GF-D8 (cell line): ENCODE results near the gene PDXDC1.
"Not testable (repeated sequence)": the region's sequence is repeated elsewhere in the genome, so short reads cannot be mapped to it uniquely, and the experiment has no call there.

Source experiments
- DNase-seq: peaks from one replicate; lab custom pipeline; 2025; lab: John Stamatoyannopoulos, UW

PDXDC1 gene

GRCh38 chr16:15016951-15017580, 42.2 kb downstream of the PDXDC1 start:
- not testable (repeated sequence) for DNase-seq

DNA sequence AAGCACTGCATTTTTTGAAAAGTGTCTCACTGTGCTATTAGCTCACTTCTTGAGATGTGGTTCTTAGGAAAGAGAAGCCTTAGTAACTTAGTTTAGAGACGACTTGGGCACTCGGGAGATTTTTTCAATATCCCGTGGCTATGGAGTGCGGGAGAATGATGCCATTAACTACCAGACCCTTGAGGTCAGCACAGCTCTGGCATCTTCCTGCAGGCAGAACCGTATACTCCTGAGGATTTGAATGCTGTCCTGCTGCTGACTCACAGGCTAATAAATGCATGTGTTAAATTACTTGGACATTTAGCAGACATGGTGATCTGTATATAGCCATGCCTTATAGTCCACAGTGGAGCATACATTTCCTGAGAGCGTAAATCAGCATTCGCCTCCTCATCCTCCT, 46.6 kb downstream of the PDXDC1 start:
- not testable (repeated sequence) for DNase-seq

- peak; percentile 21 for DNase-seq
These were observed 47.4 kb downstream of the PDXDC1 start for GRCh38 chr16:15022194-15022593.

DNA sequence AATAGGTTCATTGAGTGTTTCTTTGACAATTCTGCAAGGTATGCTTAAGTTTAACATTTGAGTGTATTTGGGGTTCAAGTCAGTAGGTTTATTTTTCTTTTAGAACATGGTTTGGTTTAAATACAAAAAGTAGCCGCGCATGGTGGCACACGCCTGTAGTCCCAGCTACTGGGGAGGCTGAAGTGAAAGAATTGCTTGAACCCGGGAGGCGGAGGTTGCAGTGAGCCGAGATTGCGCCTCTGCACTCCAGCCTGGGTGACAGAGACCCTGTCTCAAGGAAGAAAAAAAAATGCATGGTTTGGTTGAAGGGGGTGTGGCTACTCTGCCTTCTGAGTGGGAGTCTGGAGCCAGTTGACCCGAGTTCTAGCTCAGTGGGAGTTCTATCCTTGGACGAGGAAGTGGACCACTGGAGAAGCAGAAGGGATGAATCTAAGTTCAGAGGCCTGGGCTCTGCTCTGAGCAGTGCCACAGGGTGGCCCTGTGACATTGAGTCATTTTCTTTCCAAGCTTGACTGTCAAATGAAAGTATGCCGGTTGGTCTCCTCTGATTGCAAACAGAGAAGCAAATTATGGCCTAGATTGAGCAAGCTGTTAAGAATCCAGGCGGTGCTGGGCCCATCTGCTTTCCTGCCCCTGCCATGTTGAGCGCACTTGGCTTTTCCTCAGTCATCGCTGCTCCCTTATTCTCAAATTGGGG, 48.7 kb downstream of the PDXDC1 start:
- not testable (repeated sequence) for DNase-seq

GRCh38 chr16:15024858-15025199, 50.0 kb downstream of the PDXDC1 start:
- not testable (repeated sequence) for DNase-seq

GRCh38 chr16:15025234-15025951, 50.6 kb downstream of the PDXDC1 start:
- not testable (repeated sequence) for DNase-seq

DNA sequence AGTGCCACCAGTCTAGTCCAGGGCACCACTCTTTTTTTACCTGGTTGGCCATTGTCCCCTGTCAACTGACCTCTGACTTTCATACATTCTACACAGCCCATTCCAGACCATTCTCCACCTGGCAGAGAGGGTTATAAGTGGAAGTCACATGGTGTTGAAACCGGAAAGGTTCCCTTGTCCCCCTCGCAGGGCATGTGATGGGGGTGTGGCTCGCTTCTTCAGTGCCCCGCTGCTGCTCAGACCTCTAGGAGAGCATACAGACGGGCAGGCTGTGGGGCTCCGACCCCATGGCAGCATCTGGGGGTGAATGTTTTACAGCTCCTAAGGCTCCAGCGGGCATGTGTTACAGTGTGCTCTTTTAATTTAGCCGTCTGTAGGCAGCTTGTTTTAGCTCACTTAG, 52.2 kb downstream of the PDXDC1 start:
- not testable (repeated sequence) for DNase-seq

DNA sequence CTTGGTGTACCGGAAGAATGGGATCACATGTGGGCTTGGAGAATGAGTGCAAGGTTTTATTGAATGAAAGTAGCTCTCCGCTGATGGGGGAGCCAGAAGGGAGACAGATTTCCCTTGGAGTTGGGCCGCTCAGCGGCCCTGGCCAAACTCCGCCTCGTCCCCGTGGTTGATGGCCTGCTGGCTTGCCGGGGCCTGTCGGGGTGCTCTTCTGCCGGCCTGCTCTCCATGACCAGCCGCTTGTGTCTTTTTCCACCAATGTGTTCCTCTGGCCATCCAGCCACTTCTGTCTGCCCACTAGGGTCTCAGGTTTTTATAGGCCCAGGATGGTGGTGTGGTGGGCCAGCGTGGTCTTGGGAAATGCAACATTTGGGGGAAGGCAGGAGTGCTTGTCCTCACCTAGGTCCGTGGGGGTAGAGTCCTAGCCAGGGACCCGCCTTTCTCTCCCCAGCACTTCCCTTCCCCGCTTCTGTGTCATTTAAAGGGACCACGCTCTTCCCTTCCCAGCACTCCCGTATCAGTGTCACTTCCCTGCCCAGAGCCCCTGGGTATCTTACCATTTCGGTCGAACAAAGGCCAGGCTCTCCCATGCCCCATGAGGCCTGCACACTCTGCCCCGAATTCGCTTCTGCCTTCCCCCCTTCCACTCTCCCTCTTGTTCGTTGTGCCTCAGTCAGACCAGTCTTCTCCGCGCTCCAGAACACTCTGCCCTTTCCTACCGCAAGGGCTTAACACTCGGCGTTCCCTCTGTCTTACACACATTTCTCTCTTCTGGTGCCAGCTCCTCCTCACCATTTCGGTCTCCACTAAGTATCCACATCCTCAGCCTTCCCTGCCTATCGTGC, 52.9 kb downstream of the PDXDC1 start:
- DNase-seq: not testable (repeated sequence)

DNA sequence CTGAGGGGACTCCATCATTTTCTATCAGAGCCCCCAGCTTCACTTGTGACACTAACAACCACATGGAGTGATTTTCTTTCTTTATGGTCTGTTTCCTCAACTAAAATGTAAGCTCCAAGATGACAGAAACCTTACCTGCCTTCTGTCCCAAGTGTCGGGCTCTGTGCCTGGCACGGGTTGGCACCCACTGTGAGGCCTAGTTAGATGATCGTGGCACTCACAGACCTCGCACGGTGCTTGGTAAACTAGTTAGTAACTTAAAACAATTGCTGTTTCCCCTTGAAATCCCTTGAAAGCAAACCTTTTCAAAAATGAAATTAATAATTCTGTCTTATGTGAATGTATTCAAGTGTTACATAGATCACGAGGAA, 53.5 kb downstream of the PDXDC1 start:
- DNase-seq: not testable (repeated sequence)

DNA sequence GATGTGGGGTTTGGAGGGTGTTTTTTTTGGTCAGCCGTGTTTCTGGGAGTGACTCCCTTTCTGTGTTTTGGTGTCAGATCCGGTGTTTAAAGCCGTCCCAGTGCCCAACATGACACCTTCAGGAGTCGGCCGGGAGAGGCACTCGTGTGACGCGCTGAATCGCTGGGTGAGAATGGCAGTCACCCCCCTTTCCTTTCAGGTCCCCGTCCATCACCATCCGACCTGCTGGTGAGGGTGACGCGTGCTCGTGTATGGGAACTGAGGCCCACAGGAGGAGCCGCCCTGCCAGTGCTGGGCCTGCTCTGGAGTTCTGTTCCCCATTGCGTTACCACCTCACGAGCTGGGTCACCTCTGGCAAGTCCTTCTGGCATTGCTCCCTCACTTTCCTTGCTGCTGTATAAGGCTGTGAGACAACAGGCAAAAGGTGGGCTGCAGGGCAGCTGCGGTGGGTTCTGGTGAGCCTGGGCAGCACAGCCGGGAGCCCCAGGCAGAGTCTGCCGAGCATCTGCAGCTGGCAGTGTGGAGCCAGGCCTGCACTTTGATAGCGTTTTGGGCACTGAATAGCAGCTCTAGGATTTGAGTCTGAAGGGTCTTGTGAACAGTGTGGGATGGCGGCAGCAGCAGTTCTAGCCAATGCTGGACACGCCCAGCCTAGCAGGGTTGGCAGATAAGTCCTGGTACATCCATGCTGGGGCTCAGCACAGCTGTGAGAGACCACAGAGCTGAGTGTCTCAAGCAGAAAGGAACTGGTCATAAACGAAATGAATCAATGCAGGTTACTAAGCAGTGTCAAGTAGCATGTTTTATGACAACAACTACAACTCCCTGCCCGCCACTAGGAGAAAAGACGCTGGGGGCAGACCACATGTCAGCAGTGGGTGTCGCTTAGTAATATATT, 54.2 kb downstream of the PDXDC1 start:
- not testable (repeated sequence) for DNase-seq

- not testable (repeated sequence) for DNase-seq
These were observed 54.9 kb downstream of the PDXDC1 start for GRCh38 chr16:15029749-15030148.

- DNase-seq: peak; percentile 72
These were observed 56.4 kb downstream of the PDXDC1 start for GRCh38 chr16:15031179-15031578.

DNA sequence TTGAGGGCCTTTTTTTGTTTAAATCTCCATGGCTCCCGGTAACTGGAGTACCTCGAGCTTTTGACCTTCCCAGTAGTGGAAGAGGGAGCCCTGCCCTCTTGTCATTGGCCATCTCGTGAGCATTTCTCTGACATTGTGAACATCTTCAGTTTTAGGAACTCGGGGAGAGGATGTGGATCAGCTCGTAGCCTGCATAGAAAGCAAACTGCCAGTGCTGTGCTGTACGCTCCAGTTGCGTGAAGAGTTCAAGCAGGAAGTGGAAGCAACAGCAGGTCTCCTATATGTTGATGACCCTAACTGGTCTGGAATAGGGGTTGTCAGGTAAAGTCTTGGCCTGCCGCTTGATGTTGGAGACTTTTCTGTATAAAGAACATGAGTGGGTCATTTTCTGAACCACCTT, 56.8 kb downstream of the PDXDC1 start:
- no peak for DNase-seq

DNA sequence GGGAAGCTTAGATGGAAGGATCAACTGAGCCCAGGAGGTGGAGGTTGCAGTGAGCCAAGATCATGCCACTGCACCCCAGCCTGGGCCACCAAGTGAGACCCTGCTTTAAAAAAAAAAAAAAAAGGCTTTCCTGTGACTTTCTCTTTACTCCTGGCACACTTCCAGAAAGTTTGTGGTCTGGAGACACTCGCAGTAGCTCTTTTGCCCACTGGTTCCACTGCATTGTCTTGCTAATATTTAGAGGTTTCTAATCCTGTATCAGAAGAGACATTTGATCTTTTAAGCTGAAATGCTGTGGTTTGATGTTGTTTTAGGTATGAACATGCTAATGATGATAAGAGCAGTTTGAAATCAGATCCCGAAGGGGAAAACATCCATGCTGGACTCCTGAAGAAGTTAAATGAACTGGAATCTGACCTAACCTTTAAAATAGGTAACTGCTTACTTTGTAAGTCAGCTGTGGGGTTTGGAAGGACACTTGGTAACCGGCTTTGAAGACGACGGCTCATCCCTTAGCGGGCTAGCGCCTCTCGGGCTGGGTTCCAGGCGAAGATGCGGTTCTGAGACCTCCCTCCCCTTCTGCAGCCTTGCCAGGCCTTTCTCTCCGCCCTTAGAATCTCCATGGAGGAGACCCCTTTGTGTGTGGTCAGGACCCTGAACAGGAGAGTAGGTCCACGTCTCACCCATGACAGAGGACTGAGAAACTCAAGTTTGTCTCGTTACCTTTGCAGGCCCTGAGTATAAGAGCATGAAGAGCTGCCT, 57.9 kb downstream of the PDXDC1 start:
- DNase-seq: peak; percentile 3

DNA sequence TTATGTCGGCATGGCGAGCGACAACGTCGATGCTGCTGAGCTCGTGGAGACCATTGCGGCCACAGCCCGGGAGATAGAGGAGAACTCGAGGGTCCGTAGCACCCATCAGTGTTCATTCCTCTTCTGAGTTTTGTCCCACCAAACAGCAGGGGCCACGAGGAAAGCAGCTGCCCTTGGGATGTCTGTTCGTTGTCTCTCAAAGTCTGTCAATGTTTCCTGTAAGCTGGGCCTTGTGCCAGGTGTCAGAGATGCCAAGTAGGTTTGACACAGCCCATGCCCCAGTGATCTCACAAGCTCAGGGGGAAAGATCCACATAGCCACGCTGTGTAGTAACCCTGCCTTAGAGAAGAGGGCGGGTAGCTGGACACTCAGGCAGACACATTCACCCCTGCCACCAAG, 58.5 kb downstream of the PDXDC1 start:
- no peak for DNase-seq

GRCh38 chr16:15034266-15035162, 59.7 kb downstream of the PDXDC1 start:
- no peak for DNase-seq

DNA sequence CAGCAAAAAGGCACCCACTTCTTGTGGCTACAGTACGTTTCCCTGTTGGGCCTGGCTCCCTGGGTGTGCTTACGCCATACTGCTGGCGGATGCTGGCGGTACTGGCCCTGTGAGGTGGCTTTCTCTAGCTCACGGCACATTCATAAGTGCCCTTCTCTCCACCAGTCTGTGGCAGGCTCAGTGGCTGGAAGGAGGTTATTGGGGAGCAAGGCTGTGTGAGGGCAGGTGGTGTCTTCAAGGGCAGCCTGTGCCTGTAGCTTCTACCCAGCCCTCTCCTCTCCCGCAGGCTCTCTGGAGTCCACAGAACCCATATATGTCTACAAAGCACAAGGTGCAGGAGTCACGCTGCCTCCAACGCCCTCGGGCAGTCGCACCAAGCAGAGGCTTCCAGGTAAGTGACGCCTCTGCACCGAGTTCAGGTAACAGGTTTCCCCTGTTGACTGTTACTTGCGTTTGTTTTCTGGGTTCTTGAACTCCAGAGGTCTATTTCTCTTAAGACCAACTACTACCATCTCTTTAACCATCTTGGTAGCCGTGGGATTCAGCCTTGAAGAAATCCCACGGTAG, 60.4 kb downstream of the PDXDC1 start:
- DNase-seq: no peak

DNA sequence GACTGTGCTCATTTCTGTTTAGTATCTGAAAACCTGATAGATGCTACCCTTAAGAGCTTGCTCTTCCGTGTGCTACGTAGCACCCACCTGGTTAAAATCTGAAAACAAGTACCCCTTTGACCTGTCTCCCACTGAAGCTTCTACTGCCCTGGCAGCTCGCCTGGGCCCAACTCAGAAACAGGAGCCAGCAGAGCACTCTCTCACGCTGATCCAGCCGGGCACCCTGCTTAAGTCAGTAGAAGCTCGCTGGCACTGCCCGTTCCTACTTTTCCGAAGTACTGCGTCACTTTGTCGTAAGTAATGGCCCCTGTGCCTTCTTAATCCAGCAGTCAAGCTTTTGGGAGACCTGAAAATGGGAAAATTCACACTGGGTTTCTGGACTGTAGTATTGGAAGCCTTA, 62.2 kb downstream of the PDXDC1 start:
- DNase-seq: no peak

DNA sequence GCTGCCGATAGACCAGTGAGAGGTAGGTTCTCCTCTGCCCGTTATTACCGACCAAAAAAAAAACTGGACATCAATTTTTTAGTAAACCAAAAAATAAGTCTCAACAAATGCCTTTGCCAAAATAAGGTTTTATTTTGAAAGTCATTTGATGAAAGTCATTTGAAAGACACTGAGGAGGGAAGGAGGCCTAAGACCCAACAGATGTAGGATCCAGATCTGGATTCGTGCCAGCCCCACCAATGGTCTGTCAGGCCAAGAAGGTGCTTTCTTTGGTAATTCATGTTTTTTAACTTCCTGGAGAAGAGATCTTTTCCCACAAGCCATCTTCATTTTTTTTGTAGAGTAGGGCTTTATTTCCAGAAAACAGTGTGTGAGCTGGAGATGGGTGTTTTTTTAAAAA, 62.9 kb downstream of the PDXDC1 start:
- no peak for DNase-seq
